HK-2 (cell line): ENCODE data around the gene RBM20.
"Not testable (repeated sequence)": the region's sequence is repeated elsewhere in the genome, so short reads cannot be mapped to it uniquely, and the experiment has no call there.

Experiments used
- DNase-seq: peaks from one replicate; pipeline ENCODE4 v3.0.0-alpha.2; 2018; ENCODE audit not compliant: unreplicated experiment

RBM20 gene

DNA sequence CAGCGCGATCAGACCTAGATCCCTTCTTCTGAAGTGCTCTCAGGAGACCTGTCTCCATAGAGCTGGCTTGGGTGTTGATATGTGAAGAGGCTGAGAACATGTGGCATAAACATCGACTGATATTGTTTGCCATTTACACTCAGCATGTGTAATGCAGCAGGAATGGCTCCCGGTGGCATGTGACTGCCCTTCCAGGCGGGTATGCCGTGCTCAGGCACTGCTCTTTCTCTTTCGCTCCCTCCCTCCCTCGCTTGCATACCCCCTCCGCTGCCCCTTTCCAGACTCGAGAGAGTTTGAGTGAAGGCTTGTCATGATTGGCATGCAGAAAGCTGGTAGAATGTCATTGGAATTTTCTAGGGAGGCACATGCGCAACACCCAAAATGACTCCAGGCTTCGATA is 120.2 kb downstream of the RBM20 start:
- peak; percentile 70 for DNase-seq

DNA sequence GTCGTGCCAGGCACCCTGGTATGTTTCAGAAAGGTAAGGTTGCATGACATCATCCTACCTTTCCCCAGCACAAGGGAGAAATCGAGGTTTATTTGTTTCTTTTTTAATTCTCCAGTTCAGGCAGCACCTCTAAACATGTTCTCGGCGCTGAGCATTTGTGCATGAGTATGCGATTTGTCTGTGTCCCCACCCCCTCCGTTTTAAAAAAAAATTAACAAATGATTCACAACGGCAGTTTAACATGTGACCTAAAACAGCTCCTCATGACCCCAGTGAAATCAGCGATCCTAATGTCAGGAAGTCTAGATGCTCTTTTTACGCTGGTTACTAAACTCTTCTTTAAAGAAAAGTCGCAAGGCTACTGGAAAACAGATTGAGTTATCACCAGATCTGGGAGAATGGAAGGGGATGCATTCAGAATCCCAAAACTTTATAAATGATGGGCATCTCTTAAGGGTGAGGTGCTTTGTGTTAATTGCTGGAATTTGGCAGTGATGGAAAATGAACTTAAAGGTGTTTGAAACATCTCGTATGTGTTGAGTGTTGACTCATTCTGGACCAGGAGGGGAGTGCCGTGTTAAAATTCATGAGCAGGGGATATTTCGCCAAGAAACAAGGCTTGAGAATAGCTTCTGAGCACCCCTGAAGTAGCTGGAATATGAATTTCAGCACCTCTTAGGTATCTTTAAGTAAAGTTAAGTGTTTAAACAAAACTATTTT is 120.8 kb downstream of the RBM20 start:
- no peak for DNase-seq

DNA sequence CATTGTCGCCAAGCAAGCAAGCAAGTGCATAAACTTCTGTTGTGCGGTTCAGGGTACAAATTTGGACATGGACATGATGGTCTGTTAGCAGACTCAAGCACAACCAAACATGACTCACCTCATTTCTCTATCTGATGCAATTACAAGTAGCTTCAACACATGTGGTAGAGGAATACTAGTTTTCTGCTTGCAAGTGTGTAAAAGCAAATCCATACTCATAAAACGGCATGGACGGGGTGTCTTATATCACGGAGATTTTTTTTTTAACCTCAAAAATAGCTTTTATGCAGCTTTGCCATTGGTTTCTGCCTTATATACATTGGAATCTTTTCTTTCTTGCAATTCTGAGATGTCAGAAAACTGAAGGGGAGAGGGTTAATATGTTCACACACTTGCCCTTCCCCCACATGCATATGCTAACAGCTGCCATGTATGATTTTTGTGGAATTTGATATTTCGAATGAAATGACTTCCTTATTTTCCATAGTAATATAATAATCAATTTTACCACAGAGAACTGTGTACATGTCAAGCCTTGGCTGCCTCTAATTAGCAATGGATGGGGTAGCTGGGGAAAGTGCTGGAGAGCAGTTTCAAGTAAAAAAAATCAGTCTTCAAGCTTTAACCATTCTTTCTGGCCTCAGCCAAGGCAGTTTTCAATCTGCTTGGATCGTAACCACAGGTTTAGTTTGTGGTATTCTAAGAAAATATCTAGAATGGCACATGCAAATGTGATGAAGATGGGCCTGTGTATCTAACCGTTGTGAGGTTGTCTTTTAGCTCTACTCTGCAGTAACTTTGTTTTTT is 121.6 kb downstream of the RBM20 start:
- no peak for DNase-seq

DNA sequence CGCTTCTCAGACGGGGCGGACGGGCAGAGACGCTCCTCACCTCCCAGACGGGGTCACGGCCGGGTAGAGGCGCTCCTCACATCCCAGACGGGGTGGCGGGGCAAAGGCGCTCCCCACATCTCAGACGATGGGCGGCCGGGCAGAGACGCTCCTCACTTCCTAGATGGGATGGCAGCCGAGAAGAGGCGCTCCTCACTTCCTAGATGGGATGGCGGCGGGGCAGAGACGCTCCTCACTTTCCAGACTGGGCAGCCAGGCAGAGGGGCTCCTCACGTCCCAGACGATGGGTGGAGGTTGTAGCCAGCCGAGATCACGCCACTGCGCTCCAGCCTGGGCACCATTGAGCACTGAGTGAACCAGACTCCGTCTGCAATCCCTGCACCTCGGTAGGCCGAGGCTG is 123.5 kb downstream of the RBM20 start:
- DNase-seq, result not testable (repeated sequence)

DNA sequence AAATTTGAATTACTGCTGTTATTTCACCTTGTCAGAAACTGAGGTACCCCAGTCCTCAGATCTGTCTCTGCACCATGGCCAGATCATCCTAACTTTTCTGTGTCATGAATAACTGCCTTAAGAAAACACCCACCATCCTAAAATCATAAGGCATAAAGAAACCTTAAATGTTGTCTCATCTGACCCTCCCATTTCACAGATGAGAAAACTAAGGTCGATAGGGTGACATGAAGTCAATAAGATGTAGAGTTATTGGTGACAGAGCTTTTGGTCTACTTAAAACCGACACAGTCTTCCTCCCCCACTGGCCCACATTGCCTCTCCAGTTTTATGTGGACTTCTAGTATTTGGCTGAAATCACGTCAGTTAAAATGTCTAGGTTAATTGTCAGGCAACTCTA is 126.1 kb downstream of the RBM20 start:
- no peak for DNase-seq

DNA sequence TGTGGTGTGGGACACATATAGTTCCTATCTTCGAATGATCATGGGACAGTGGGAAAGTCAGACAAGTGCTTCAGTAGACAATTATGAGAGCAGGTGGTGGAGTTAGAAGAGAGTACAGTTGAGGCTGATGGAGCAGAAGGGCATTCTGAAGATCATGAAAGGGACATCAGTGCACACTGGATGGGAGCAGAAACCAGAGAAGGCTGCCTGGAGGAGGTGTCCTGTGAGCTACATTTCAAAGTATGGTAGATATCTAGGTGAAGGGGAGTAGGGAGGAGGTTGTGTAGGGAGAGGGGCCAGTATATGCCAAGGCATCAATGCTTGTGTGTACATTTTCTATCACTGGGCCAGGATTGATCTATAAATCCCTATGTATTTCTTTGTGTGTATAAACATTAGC is 127.3 kb downstream of the RBM20 start:
- no peak for DNase-seq

DNA sequence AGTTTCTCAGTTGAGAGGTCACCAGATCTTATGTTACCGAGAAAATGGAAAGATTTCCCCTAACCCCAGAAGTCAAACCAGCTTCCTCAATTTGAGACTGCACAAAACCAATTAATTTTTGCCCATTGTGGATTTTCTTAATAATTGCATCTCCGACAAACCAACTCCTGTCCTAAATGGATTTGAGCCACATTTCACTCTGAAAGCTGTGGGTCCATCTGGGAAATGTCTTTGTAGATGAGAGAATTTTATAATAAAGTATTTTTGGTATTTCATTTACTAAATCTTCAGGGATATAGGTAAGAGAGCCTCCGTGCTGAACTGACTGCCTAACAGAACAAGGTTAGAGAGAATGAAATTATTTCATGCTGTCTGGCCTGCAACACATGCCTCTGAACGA is 127.9 kb downstream of the RBM20 start:
- DNase-seq, result no peak

DNA sequence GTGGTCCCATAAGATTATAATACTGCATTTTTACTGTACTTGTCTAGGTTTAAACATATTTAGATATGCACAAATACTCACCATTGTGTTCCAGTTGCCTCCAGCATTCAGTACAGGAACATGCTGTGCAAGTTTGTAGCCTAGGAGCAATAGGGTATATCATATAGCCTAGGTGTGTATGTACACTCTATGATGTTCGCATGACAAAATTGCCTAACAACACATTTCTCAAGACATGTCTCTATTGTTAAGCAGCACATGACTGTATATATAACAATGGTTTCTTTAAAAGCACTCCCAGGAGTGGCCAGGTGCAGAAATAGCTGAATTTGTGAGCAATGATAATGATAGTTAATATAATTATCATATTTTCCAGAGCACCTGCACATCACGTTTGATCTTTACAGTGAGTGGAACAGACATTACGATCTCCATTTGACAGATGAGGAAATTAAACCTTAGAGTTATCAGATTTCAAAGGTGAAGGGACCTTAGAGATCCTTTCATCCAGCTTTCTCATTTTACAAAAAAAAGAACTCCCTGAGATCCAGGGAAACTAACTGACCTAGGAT is 128.4 kb downstream of the RBM20 start:
- no peak for DNase-seq

DNA sequence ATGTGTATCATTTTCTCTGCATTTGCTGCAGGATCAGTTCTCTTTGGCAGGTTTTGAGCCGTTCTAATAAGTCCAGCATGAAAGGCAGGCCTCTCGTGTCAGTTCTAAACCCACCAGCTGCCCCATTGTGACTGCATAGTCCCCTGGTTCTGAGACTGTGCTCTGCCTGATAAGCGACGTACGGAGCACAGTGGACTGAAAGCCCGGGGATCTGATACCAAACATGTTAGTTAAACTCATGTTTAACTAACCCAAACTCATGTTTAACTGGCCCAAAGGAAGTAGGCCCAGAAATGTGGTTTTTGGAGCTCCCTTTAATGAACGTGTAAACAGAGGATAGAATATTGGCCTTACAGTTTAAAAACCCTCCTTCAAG is 129.5 kb downstream of the RBM20 start:
- no peak for DNase-seq

DNA sequence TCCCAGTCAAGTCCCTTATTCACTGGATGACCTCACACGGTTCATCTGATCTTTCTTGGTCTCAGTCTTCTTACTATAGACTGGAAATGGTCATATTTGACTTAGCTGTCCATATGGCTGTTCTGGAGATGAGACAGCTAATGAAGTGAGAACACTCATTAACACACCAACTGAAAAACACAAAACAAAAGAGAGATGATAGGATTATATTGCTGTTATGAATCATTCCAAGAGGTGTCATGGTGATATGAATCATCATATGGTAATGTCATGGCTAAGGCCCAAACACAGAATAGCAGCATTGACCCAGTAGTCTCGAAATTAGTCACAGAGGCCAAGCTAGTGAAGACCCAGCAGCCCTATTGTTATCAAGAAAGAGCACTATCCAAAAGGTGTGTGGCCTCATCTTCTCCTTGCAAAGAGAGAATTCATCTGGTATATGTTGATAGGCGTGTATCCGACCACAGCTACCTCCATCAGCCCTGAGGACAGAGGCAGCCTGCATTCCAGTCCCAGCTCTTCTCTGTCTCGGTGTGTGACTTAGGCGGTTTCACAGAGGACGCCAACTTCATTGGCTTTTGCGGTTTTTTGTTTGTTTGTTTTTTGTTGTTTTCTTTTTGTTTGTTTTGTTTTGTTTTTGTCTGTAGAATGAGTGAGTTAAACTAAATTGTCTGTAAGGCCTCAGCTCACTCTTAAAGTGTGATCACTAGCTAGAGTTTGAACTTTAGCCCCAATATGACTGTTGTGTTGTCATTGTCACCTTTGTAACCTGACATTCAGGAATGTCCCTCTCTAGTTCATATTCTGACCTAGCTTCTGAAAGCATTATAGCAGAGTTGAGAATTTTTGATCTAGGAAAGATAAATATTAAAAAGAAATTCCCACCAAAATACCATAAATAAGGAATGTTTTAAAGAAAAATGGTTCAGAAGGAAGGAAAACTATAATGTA is 130.2 kb downstream of the RBM20 start:
- peak; percentile 30 for DNase-seq

DNA sequence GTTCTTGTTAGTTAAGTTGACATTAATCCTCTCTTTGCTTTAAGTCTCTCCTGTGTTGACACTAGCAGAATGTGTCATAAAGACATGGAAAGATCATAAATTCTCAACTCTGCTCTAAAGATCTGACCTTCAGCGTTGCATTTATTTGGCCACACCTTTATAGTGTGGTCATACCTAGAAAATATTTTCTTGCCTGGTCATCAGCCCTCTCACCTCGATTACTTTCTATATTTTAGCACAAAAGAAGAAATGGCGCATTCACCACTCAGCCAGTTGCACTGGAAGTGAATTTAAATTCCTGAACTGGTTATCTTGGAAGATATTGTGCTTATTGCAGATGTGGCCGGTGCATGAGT is 130.9 kb downstream of the RBM20 start:
- DNase-seq, result no peak

DNA sequence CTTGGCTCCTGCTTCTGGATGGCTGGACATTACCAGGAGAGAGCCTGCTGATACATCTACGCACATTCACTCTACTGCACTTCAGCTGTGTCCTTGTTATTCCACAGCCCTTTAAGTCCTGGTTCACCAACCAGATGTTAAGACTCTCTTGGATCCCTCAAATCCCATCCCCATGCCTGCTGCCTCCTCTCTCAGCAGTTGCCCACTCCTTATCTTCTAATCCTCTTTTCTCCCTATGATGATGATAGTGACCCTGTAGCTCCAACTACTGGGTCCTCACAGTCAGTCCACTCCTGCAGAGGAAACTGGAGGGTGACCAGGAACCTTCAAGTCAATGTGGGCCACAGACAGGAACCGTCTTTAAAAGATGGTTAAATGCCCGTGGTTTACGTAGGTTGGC is 131.3 kb downstream of the RBM20 start:
- DNase-seq, result no peak

DNA sequence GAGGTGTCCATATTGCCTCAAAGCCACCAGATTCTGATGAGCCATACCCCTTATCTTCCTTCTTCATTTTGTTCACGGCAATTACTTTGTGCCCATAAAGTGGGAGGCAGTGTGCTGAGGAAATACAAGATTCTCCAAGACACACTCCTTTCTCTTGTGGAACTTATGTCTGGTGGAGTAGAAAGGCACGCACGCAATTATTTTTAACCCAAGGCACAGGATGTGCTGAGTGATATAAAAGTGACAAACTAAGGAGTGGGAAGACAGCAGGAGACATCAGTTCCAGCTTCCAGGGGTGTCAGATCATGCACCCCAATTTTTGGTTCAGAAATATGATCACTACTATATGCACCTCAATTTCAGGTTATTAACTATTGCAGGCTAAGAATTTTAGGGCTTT is 132.9 kb downstream of the RBM20 start:
- no peak for DNase-seq

DNA sequence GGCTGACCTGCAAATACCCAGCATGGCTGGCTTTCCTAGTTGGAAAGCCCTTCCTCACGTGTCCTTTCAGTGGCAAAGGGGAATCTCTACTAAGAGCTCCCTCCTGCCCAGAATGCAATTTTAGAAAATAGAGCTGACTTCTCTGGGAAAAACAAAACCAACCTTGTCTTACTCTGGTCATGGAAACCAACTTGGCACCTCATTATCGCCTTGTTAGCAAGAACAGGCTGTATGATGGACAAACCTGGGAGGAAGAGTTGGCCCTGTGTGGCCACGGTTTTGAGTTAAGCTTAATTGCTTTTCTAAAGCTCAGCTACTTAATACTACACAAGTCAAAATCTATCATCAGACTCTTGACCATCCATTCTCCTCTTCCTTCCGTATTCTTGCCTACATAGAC is 133.5 kb downstream of the RBM20 start:
- no peak for DNase-seq

DNA sequence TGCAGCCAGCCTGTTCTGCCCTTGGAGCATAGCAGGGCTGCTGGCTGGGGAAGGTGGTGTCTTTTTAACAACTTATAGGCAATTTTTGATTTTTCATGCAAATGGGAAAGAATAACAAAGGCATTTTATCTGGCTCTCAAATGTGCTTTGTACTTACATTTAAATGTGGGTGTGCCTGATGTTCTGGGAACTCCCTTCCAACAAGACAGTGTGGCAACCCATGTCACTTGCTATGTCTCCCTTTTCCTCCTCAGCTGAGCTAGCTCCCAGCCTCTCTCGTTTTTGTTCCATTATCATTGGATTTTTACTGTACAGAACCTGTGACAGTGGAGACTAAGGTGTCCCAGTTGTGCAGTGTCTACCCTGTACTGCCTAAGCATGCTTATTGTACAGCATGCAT is 134.1 kb downstream of the RBM20 start:
- no peak for DNase-seq

DNA sequence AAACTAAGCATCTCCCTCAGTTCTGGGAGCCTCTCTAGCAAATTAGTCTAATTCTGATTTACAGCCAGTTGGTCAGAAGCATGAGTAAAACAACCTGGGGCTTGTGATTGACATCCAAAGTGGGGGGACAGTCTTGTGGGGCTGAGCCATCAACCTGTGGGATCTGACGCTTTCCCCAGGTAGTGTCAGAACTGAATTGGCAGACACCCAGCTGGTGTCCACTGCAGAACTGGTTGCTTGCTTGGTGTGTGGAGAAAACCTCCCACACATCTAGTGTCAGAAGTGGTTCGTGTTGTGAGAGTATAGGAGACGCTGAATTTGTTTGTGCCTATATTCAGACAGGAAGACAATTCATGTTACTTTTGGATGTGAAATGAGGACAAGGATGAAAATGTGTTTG is 135.4 kb downstream of the RBM20 start:
- DNase-seq, result no peak

DNA sequence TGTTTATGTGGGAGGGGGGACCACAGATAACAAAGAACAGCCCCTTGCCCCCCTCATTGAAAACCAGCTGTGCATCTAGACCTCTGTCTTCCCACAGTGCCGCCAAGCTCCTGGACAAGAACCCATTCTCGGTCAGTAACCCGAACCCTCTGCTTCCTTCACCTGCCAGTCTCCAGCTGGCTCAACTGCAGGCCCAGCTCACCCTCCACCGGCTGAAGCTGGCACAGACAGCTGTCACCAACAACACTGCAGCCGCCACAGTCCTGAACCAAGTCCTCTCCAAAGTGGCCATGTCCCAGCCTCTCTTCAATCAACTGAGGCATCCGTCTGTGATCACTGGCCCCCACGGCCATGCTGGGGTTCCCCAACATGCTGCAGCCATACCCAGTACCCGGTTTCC is 136.6 kb downstream of the RBM20 start:
- no peak for DNase-seq

DNA sequence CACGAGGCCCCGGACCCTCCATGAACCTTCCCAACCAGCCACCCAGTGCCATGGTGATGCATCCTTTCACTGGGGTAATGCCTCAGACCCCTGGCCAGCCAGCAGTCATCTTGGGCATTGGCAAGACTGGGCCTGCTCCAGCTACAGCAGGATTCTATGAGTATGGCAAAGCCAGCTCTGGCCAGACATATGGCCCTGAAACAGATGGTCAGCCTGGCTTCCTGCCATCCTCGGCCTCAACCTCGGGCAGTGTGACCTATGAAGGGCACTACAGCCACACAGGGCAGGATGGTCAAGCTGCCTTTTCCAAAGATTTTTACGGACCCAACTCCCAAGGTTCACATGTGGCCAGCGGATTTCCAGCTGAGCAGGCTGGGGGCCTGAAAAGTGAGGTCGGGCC is 137.0 kb downstream of the RBM20 start:
- no peak for DNase-seq

DNA sequence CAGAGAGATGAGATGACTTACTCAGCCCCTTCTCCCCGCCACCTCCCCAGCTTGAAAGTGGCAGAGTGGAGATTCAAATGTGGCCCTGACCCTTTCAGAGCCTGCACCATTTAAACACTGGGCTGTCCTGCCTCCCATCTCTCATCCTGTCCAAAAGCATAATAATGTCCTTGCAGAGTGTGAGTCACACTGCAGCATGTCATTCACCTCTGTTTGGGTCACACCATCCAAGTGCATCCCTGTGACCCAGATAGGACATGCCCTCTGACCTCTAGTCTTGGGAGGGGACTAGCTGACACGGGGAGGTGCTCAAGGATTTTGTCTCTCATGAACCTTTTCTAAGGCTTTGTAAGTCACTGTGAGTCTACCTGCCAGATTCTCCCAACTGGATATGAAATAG is 138.5 kb downstream of the RBM20 start:
- DNase-seq, result no peak

DNA sequence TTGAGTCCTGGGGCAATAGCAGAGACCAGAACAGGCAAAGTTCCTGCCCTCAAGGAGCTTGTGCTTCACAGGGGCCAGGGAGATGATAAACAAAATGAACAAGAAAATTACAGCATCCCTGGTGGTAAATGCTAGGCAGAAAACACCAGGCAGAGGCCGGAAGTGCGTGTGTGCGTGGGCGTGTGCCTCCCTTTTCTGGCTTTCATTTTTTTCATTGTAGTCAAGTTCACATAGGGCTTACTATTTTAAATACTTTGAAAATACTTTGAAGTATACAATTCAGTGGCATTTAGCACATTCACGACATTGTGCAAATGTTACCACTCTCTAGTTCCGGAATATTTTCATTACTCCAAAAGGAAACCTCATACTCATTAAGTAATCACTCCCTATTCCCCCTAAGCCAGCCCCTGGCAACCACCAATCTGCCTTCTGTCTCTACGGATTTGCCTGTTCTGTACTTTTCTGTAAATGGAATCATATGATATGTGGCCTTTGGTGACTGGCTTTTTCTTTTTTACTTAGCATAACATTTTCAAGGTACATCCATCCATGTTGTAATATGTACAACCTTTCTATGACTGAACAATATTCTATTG is 139.5 kb downstream of the RBM20 start:
- DNase-seq, result no peak

DNA sequence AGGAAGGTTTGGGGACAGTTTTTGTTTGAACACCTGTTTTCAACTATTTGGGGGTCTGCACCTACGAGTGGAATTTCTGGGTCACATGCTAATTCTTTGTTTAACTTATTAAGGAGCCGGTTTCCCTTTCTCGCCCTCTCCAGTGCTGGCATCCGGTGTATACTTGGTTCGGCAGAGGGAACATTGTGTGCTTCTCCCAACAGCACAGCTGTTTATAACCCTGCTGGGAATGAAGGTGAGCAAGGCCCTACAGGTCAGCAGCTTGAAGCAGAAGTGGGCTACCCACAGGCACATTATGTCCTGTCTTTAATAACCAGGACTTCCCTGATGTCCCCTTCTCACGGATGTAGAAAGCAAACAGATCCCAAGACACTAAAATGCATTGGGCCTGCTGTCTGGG is 140.1 kb downstream of the RBM20 start:
- no peak for DNase-seq

DNA sequence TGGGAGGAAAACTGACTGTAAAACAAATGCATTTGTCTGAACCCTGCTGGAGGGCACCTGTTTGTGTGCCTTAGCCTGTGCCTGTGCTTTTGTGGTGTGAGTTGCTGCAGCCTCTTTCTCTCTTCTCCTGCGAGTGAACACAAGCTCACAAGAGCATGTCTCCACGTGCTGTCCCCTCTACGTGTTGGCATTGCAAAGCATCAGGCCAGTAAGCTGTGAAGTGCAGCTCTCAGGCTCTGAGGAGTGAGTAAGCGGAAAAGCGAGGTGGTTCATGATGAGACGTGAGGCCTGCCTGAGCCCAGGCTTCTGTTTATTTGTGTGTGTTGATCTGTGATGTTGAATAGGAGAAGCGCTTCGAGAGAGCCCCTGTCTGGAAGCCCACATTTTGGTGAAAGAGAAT is 142.0 kb downstream of the RBM20 start:
- DNase-seq, result no peak
